A549 (cell line): ENCODE results near the gene MORN4.
"Not testable (repeated sequence)": the region's sequence is repeated elsewhere in the genome, so short reads cannot be mapped to it uniquely, and the experiment has no call there.

ENCODE experiments used
- CTCF ChIP-seq: fragments of >200 bp; sonication (Bioruptor Twin); formaldehyde crosslinking; IDR thresholded peaks from 3 replicates; pipeline ENCODE4 v1.5.1; 2016
- FOXS1 ChIP-seq: fragments of 250-450 bp; sonication (Bioruptor Pico); IDR thresholded peaks from 2 replicates; pipeline ENCODE4 v1.5.0; 2020; ENCODE audit warnings: mild to moderate bottlenecking, moderate library complexity
- JUN ChIP-seq, 2 experiments: fragments of >200 bp; sonication (Bioruptor Twin); formaldehyde crosslinking; IDR thresholded peaks; 2 replicates in 1 of 2; 3 replicates in 1 of 2; pipeline ENCODE4 v1.6.1; 2016 to 2017
- MAX ChIP-seq: IDR thresholded peaks from 2 replicates; pipeline ENCODE4 v1.6.1; 2012
- PHF8 ChIP-seq: fragments of 200-600 bp; sonication (generic); IDR thresholded peaks from 2 replicates; pipeline ENCODE4 v1.6.1; 2016; ENCODE audit warnings: low read depth, mild to moderate bottlenecking, antibody characterized with exemption, moderate library complexity, borderline replicate concordance

DNA sequence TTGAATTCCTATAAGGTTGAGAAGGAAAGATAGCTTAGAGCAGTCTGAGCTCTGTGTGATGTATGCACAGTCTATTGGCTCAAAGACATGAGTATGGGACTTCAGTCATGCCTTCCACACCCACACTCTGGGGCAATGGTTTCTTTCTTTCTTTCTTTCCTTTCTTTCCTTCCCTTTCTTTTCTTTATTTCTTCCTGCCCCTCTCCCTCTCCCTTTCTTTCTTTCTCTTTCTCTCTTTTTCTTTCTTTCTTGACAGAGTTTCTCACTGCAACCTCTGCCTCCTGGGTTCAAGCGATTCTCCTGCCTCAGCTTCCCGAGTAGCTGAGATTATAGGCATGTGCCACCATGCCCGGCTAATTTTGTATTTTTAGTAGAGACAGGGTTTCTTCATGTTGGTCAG, 5.8 kb upstream of the MORN4 start:
- not testable (repeated sequence) for TF ChIP-seq MAX; CTCF; FOXS1 (CRISPR knock-in tag); JUN (IDR thresholded peaks at IDR 0.05); PHF8
